Measurements from ENCODE around the gene TIMM10. TPM values are rescaled to one million over a fixed set of nuclear protein-coding genes. Genes with fewer than 3 reads are reported as not detected.
A peak's percentile ranks its signal among the peaks of the same experiment; 100 is the strongest.

TIMM10 gene
- total RNA-seq, 1 experiment from 2014 or later = 94.7 TPM

DNA sequence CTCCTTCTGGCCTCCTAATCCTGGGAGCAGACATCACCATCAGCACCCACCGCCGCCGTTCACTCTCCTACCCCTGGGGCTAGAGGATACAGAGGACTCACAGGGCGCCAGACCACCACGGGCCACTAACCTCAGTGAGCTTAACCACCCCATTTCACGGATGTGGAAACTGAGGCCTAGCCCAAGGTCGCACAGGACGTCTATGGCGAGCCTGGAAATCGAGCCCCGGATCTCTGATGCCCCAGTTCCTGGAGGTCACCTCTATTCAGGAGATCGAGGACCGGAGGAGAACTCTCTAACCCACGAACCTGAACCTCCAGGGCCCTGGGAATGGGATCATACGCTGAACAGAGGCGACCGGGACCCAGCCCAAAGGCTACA, 349 bp downstream of the TIMM10 start:
- no peak for DNase-seq
- Histone ChIP-seq H3F3A (ENCODE audit: insufficient read depth, low read depth) (peaks cover 27% of the 10 kb centered on the region; the same call in 1 of the 2 replicates), H3K36me3 (ENCODE audit: low read depth) (peaks cover 4% of the 10 kb centered on the region; the same call in 1 of the 2 replicates), H3K27me3 (ENCODE audit: insufficient read depth, low read depth) (no peaks in the 10 kb centered on the region), H4K20me1 (ENCODE audit: insufficient read depth) (no peaks in the 10 kb centered on the region), H3K9me3 (ENCODE audit: insufficient read depth, low read depth) (no peaks in the 10 kb centered on the region), H2AFZ (peak overlapping the region; percentile 81), H3K4me2 (peak overlapping the region; percentile 94), H3K4me1 (replicated peaks; ENCODE audit: insufficient read depth) (peaks cover 27% of the 10 kb centered on the region), H3K4me3 (peak overlapping the region; percentile 82), H3K9me2 (ENCODE audit: insufficient read depth) (no peaks in the 10 kb centered on the region), H3K79me2 (ENCODE audit: low read depth) (peaks cover 20% of the 10 kb centered on the region), H3K27ac (peak overlapping the region; percentile 39)
- TF ChIP-seq, protein P1, sequence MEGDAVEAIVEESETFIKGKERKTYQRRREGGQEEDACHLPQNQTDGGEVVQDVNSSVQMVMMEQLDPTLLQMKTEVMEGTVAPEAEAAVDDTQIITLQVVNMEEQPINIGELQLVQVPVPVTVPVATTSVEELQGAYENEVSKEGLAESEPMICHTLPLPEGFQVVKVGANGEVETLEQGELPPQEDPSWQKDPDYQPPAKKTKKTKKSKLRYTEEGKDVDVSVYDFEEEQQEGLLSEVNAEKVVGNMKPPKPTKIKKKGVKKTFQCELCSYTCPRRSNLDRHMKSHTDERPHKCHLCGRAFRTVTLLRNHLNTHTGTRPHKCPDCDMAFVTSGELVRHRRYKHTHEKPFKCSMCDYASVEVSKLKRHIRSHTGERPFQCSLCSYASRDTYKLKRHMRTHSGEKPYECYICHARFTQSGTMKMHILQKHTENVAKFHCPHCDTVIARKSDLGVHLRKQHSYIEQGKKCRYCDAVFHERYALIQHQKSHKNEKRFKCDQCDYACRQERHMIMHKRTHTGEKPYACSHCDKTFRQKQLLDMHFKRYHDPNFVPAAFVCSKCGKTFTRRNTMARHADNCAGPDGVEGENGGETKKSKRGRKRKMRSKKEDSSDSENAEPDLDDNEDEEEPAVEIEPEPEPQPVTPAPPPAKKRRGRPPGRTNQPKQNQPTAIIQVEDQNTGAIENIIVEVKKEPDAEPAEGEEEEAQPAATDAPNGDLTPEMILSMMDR (conservative IDR thresholded peaks at IDR 0.05) = no peak
- no peak for TF ChIP-seq EZH2 (IDR thresholded peaks at IDR 0.05; ENCODE audit: low read depth)
- POLR2A ChIA-PET (ENCODE audit: unreplicated experiment) = interaction anchor here (0.5 to 0.6 kb wide), 2 partner anchors 10 to 374 kb away, joined by 3 to 4 read pairs; no protein-coding TSS in a partner anchor
- intact Hi-C loops (cut with micrococcal nuclease; ENCODE audit: unreplicated experiment) = loop anchor here (1.0 to 10.0 kb wide), 4 partner anchors 111 to 275 kb away; partner anchors contain the start of genes CLP1, MED19 and TMX2
- CTCF ChIA-PET = interaction anchor here (1.2 kb wide), 2 partner anchors 37 kb away, joined by 3 to 5 read pairs; partner anchors contain the start of gene UBE2L6
- BruUV-seq (replicated peaks) = TSS peak; percentile 67

DNA sequence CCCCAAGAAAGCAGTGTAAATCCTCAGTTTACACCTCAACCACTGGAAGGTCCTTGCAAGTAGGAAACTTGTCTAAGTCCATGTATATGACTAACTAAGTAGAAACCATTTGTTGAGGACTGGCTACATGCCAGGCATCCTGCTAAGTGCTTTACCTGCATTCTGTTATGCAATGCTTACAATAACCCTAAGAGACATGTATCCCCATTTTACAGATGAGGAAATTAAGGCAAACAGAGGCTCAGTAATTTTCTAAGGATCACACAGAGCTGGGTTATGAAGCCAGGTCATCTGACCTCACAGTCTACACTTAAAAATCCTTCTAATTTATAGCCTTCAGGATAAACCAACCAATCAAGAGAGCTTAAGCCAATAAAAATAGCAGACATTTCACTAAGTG, 1.5 kb downstream of the TIMM10 start:
- CTCF ChIA-PET = interaction anchor here (0.6 to 1.2 kb wide), 2 partner anchors 38 to 115 kb away, joined by 3 read pairs; partner anchors contain the start of gene UBE2L6
- TF ChIP-seq EZH2 (IDR thresholded peaks at IDR 0.05; ENCODE audit: low read depth) = no peak
- TF ChIP-seq, protein P1 (conservative IDR thresholded peaks at IDR 0.05) = no peak
- no peaks in the 10 kb centered on the region for H3K27me3 ChIP-seq (ENCODE audit: insufficient read depth, low read depth)
- no peak overlapping the region for H2AFZ ChIP-seq
- intact Hi-C loops (cut with micrococcal nuclease; ENCODE audit: unreplicated experiment) = no loop called here
- H3K9me3 ChIP-seq (ENCODE audit: insufficient read depth, low read depth) = no peaks in the 10 kb centered on the region
- H3K79me2 ChIP-seq (ENCODE audit: low read depth) = peaks cover 20% of the 10 kb centered on the region
- H4K20me1 ChIP-seq (ENCODE audit: insufficient read depth) = no peaks in the 10 kb centered on the region
- peak overlapping the region; percentile 82; the same call in 1 of the 2 replicates for H3K4me3 ChIP-seq
- H3F3A ChIP-seq (ENCODE audit: insufficient read depth, low read depth) = peaks cover 27% of the 10 kb centered on the region; the same call in 1 of the 2 replicates
- H3K4me2 ChIP-seq = peak overlapping the region; percentile 94
- POLR2A ChIA-PET (ENCODE audit: unreplicated experiment) = interaction anchor here (0.6 kb wide), 1 partner anchor 250 kb away, joined by 5 read pairs; no protein-coding TSS in a partner anchor
- peaks cover 27% of the 10 kb centered on the region for H3K4me1 ChIP-seq (replicated peaks; ENCODE audit: insufficient read depth)
- no TSS peak for BruUV-seq (replicated peaks)
- no peak for DNase-seq
- no peak overlapping the region for H3K27ac ChIP-seq
- peaks cover 4% of the 10 kb centered on the region; the same call in 1 of the 2 replicates for H3K36me3 ChIP-seq (ENCODE audit: low read depth)
- H3K9me2 ChIP-seq (ENCODE audit: insufficient read depth) = no peaks in the 10 kb centered on the region

DNA sequence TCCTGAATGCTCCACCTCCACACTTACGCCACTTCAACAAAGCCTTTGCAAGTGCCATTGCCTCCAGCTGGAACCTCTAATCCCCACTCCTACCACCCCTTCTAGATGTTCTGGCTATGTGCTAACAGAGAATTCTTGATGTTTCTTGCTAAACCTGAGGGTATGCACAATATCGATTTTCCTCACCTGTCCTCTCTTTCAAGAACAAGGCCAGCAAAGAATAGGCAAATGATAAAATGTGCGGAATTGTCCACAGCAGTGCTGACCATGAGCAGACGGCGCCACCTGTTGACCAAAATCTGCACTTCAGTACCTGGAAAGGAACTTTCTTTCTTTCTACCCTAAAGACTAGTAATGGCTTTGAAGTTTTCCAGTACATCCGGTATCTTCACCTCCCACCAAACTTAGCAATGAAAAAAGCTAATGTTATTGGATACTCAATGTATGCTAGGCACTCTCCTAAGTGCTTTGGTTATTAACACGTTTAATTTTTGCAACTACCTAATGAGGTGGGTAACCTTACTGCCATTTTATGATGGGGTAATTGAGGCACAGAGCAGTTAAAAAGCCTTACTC, 3.4 kb downstream of the TIMM10 start:
- no peaks in the 10 kb centered on the region for H4K20me1 ChIP-seq (ENCODE audit: insufficient read depth)
- H3K4me3 ChIP-seq = no peak overlapping the region
- peaks cover 20% of the 10 kb centered on the region for H3K79me2 ChIP-seq (ENCODE audit: low read depth)
- peaks cover 4% of the 10 kb centered on the region; the same call in 1 of the 2 replicates for H3K36me3 ChIP-seq (ENCODE audit: low read depth)
- H2AFZ ChIP-seq = no peak overlapping the region
- peak overlapping the region; percentile 23 for H3K4me2 ChIP-seq
- H3K27me3 ChIP-seq (ENCODE audit: insufficient read depth, low read depth) = no peaks in the 10 kb centered on the region
- H3K9me2 ChIP-seq (ENCODE audit: insufficient read depth) = no peaks in the 10 kb centered on the region
- POLR2A ChIA-PET (ENCODE audit: unreplicated experiment) = interaction anchor here (0.5 to 0.6 kb wide), 2 partner anchors 181 to 411 kb away, joined by 3 to 5 read pairs; no protein-coding TSS in a partner anchor
- H3K27ac ChIP-seq = peak overlapping the region; percentile 20; the same call in 1 of the 2 replicates
- no TSS peak for BruUV-seq (replicated peaks)
- CTCF ChIA-PET = interaction anchor here (0.6 to 4.4 kb wide), 9 partner anchors 18 to 1680 kb away, joined by 3 to 48 read pairs (median 4); no protein-coding TSS in a partner anchor
- H3K4me1 ChIP-seq (replicated peaks; ENCODE audit: insufficient read depth) = peaks cover 26% of the 10 kb centered on the region
- peak; percentile 55 to 75 for DNase-seq
- intact Hi-C loops (cut with micrococcal nuclease; ENCODE audit: unreplicated experiment) = loop anchor here (1.0 kb wide), 4 partner anchors 34 to 182 kb away; no protein-coding TSS in a partner anchor
- H3F3A ChIP-seq (ENCODE audit: insufficient read depth, low read depth) = peaks cover 27% of the 10 kb centered on the region; the same call in 1 of the 2 replicates
- TF ChIP-seq, protein P1 (conservative IDR thresholded peaks at IDR 0.05) = peak; percentile 98
- no peak for TF ChIP-seq EZH2 (IDR thresholded peaks at IDR 0.05; ENCODE audit: low read depth)
- H3K9me3 ChIP-seq (ENCODE audit: insufficient read depth, low read depth) = no peaks in the 10 kb centered on the region

All from PC-9 (cell line).